ENCODE measurements around the gene CYP1A1.
"Not testable (repeated sequence)": the region's sequence is repeated elsewhere in the genome, so short reads cannot be mapped to it uniquely, and the experiment has no call there.

CYP1A1 gene

GRCh38 chr15:74738239-74738638, 12.9 kb upstream of the CYP1A1 start:
- FAIRE-seq; DNase-seq (ENCODE audit: low spot score): not testable (repeated sequence)

GRCh38 chr15:74735305-74735704, 10.0 kb upstream of the CYP1A1 start:
- DNase-seq (ENCODE audit: low spot score) = no peak
- FAIRE-seq = no peak

GRCh38 chr15:74733269-74733668, 7.9 kb upstream of the CYP1A1 start:
- no peak for FAIRE-seq
- no peak for DNase-seq (ENCODE audit: low spot score)

GRCh38 chr15:74732846-74733245, 7.5 kb upstream of the CYP1A1 start:
- DNase-seq (ENCODE audit: low spot score) = no peak
- no peak for FAIRE-seq

- no peak for FAIRE-seq
- no peak for DNase-seq (ENCODE audit: low spot score)
Measured at GRCh38 chr15:74730619-74731316, 5.4 kb upstream of the CYP1A1 start.

GRCh38 chr15:74729372-74729771, 4.0 kb upstream of the CYP1A1 start:
- not testable (repeated sequence) for FAIRE-seq; DNase-seq (ENCODE audit: low spot score)

- DNase-seq (ENCODE audit: low spot score); FAIRE-seq: not testable (repeated sequence)
Measured at GRCh38 chr15:74728699-74729098, 3.4 kb upstream of the CYP1A1 start.

GRCh38 chr15:74727727-74728126, 2.4 kb upstream of the CYP1A1 start:
- DNase-seq (ENCODE audit: low spot score) (no peak), FAIRE-seq (no peak)

GRCh38 chr15:74726774-74727164, 1.4 kb upstream of the CYP1A1 start:
- no peak for FAIRE-seq
- no peak for DNase-seq (ENCODE audit: low spot score)

GRCh38 chr15:74725845-74726773, 781 bp upstream of the CYP1A1 start:
- FAIRE-seq (no peak), DNase-seq (ENCODE audit: low spot score) (no peak)

GRCh38 chr15:74724570-74725224, 631 bp downstream of the CYP1A1 start:
- DNase-seq (ENCODE audit: low spot score) (no peak), FAIRE-seq (no peak)

- FAIRE-seq (no peak), DNase-seq (ENCODE audit: low spot score) (peak; percentile 11)
Measured at GRCh38 chr15:74723754-74724334, 1.5 kb downstream of the CYP1A1 start.

- no peak for FAIRE-seq
- DNase-seq (ENCODE audit: low spot score) = no peak
Measured at GRCh38 chr15:74723187-74723586, 2.1 kb downstream of the CYP1A1 start.

GRCh38 chr15:74722591-74722990, 2.7 kb downstream of the CYP1A1 start:
- DNase-seq (ENCODE audit: low spot score) (no peak), FAIRE-seq (no peak)

GRCh38 chr15:74716651-74717050, 8.7 kb downstream of the CYP1A1 start:
- no peak for FAIRE-seq
- DNase-seq (ENCODE audit: low spot score) = no peak

- FAIRE-seq = no peak
- DNase-seq (ENCODE audit: low spot score) = no peak
Measured at GRCh38 chr15:74712311-74712710, 13.0 kb downstream of the CYP1A1 start.

GRCh38 chr15:74710319-74711094, 14.8 kb downstream of the CYP1A1 start:
- no peak for FAIRE-seq
- DNase-seq (ENCODE audit: low spot score) = no peak

- FAIRE-seq = no peak
- no peak for DNase-seq (ENCODE audit: low spot score)
Measured at GRCh38 chr15:74709892-74710291, 15.4 kb downstream of the CYP1A1 start.

- FAIRE-seq (no peak), DNase-seq (ENCODE audit: low spot score) (no peak)
Measured at GRCh38 chr15:74709011-74709410, 16.3 kb downstream of the CYP1A1 start.

- no peak for DNase-seq (ENCODE audit: low spot score)
- FAIRE-seq = no peak
Measured at GRCh38 chr15:74696808-74697207, 28.5 kb downstream of the CYP1A1 start.

- FAIRE-seq (no peak), DNase-seq (ENCODE audit: low spot score) (no peak)
Measured at GRCh38 chr15:74696398-74696729, 29.0 kb downstream of the CYP1A1 start.
